GM18498 (cell line): ENCODE results near the gene NAB1.

Experiments used
- ATAC-seq: cut with Tn5 transposase; IDR thresholded peaks from one replicate; pipeline ENCODE4 v1.9.1; 2021; ENCODE audit warnings: mild to moderate bottlenecking, moderate library complexity; ENCODE audit not compliant: unreplicated experiment

The NAB1 gene

DNA sequence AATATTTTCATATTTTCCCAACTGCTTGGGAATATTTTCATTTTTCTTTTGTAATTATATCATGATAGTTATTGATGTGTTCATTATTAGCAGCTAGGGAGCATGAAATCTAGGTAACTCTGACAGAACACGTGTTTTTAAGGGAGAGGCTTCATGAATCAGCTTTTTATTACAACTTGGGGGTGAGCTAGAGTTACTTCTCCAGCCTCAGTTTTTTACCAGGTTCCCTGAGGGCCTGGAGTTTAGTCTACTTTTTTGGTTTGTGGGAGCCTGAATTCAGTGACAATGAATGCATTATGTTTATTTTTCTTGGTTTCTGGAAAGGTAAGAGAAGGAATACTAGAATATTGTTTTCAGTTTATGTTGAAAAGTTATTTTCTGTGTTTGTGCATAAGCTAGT is 18.0 kb downstream of the NAB1 start:
- no peak for ATAC-seq

DNA sequence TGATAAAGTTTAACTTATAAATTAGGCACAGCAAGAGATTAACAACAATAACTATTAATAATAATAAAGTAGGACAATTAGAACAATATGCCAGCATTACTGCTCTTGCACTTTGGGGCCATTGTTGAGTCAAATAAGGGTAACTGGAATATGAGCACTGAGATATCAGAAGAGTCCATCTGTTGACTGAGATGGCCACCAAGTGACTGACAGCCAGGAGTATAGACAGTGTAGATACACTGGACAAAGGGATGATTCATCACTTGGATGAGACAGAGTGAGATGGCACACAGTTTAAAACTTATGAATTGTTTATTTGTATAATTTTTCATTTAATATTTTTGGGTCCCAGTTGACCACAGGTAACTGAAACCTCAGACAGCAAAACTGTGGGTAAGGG is 20.0 kb downstream of the NAB1 start:
- ATAC-seq, result no peak

DNA sequence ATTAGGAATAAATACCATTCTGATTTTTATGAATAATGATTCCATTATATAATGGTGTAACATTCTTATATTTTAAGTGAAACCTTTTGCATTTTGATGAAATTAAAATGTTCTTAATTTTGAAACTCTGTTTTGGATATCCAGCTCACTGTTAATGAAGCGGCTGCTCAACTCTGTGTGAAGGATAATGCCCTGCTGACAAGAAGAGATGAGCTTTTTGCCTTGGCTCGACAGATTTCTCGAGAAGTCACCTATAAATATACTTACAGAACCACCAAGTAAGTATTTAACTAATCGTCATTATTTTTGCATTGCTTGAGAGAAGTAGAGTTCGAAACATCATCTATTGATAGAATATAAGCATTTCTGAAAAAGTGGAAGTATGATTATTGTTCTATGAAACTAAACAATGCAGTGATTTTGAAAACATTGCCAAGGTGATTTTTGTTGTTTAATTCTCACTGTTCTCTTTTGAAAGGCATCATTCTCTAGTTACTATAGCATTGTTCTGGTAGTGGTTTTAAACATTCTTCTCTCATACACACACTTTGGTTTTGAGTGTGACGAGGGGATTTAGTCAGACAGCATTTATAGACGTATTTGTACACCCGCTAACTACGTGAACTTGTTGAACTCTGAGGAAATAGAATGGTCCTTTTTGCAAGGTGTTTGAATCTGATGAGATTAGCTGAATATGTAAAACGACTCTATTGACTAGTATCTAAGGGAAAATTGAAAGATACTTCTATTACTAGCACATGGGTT is 21.5 kb downstream of the NAB1 start:
- ATAC-seq, result no peak

DNA sequence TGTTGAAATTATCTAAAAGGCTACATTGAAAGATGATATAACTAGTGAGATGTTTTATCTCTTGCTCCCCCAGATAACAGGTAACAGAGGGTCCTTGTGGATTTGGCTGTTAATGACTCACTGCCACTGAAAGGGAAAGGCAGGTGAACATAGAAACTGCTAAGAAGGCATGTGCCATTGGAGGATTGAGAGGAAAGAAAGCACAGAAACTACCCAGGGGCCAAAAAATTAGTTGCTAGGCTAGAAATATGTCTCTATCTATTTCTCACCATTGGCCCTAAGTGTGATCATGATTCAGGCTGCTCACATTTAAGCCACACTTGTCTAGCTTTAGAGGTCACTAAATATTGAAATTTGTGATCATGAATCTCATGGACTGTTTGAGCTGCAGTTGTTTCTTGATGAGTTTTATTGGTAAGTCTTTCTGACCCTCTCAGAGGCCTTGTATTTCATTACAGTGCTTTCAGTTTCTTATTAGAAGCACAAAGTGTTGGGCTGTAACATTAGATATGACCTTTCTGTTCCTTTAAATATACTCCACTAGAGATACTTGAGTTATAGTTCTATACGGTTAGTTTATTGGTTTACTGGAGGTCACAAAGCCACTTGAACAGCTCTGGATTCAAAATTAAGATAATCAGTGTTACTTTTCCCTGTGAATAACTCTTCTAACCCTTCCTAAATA is 26.2 kb downstream of the NAB1 start:
- peak; percentile 63 for ATAC-seq

DNA sequence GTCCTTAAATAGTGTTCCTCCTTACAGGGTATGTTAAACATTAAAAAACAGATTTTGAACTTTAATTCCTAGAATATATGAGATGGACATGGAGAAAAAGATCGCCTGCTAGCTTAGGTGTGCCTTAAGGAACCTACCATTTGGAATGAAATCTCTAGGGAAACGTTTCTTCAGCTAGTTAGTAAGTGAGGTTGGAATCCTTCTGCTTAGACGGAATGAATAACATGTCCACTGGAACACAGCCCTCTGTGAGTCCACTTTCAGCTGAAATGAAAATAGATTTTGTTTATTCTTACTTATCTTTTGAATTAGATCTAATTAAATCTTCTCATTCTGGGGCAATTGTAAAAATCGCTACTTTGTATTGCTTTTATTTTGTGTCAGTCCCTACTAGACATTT is 28.4 kb downstream of the NAB1 start:
- ATAC-seq, result no peak

DNA sequence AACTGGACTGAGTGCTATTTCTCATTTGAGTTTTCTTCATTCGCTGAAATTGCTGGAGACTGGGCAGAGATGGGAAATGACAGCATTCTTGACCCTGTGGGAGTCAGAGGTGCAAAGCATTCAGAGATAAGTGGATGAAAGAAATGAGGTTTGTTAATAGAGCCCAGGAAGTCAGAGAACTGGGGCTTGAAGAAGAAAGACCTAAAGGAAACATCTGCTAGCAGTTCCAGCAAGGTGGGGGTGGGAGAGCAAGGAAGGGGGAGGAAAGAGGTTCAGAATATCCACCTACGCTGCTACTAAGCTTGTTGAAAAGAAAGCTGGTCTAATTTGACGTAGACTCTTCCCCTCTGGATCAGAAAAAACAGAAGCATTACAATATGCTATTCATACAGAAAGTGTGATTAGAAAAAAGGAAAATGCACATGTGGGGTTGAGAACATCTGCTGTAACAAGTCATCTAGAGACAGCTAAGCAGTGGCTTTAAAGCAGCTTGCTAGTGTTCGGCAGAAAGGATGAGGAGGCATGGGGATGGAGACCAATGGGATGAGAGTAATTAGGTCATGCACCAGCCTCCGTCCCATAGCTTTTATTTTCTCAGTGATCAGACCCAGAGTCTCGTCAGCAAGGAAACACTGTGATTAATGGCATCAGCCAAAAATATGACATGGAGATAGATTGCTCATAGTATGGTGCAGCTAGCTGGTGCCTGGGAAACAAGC is 29.7 kb downstream of the NAB1 start:
- peak; percentile 56 for ATAC-seq

DNA sequence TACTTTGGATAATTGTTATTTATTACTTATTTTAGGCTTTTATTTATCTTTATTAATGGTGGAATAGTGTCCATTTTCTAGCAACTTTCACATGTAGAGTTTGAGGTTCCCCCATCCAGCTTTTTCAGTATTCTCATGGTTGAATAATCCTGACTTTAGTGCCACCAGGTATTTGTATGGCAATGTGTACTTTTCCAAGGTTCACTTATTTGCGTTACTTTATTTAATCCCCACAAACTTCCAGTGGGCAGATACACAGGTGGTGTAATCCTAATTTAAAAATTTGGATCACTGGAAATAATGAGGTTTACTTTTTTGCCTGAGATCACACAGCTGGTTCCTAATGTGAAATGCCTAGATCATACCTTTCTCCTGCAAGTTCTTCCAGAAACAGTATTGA is 30.5 kb downstream of the NAB1 start:
- no peak for ATAC-seq

DNA sequence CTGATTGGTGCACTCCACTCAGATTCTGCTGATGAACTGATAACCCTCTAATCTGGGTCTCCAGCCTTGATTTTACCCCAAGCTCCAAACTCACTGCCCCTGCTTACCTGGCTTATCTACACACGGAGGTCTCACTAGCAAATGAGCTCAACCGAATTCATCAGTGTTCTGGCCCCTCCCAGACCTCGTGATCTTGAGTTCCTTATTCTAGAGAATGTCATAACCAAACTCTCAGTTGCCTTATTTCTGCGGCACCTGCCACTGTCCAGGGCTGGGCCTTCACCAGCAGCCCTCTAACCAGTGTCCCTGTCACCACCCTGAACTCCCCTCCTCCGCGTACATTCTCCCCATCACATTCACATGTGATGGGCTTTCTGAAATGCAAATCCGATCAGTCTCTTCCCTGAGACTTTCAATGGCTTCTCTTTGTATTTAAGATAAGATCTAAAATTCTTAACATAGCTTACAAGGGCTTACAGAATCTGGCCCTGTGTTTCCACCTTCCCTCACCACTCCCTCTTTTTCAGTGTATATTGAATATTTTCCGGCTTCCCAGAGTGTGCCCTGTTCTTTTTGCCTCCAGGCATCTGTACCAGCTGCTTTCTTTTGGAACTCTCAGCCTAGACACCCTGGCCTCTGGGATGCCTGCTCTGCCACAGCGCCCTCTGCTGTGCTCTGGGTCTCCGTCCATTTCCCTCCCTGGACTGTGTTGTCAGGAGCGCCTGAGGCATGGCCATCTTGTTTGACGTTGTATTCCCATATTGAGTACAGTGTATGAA is 31.1 kb downstream of the NAB1 start:
- peak; percentile 53 for ATAC-seq

DNA sequence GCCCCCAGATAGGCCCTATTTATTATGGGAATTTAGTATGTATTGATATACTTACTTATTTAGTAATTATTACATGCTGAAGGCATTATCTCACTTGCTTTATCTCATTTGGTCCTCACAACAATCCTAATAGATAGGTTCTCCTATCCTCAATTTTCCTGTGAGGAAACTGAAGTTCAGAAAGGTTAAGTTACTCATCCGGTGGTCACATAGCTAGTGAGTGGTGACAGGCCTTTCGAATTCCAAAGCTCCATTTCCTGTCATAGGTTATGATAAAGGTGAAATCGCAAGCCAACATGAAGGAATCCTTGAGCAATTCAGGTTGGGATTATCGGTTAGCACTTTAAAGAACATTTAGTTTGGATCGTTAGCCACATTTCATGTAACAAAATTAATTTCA is 33.3 kb downstream of the NAB1 start:
- ATAC-seq, result no peak

DNA sequence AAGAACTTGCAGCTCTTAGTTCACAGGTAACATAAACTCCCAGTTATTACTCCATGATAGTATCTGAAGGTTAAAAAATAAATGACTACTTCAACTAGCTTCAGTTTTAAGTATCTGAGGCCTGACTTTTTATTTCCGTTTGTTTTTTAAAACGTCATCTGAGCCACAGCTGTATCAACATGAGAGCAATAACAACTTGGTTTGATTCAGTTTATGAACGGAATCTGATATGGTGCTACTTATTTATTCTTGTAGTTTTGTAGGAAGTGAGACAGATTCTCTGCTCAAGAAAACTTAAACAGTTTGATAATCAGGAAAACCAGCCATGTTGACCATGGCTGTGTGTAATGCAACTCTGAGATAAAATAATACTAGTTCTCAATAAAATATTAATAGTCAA is 34.9 kb downstream of the NAB1 start:
- no peak for ATAC-seq

DNA sequence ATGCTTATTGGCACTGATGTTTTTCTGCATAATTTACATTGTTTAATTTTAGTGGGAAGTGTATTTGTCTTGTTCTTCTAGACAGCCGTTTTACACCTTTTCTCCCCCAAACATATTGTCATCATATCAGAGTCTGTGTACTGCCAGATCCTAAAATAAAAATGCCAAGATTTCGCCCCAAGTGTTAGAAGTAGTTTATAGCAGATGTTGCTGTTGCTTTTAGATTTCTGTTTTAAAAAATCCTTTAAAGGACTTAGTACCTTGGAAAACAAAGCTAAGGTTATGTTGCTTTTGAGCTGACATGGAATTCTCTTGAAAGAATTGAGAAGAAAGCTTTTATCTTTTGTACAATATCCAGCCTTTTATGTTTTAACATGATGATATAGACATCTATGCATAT is 36.0 kb downstream of the NAB1 start:
- ATAC-seq, result no peak

DNA sequence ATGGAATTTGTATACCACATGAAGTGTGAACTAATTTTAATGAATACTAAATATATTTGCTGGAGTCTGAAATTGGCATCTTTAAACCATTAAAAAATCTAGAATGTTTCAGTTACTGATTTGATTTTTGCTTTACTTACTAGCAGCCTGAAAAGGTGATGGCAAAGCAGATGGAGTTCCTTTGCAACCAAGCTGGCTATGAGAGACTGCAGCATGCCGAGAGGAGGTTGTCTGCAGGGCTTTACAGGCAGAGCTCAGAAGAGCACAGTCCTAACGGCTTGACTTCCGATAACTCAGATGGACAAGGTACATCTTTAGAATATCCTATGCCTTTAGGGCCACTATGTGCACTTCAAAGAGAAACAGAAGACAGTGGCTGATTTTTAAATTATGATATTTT is 36.5 kb downstream of the NAB1 start:
- ATAC-seq, result no peak

DNA sequence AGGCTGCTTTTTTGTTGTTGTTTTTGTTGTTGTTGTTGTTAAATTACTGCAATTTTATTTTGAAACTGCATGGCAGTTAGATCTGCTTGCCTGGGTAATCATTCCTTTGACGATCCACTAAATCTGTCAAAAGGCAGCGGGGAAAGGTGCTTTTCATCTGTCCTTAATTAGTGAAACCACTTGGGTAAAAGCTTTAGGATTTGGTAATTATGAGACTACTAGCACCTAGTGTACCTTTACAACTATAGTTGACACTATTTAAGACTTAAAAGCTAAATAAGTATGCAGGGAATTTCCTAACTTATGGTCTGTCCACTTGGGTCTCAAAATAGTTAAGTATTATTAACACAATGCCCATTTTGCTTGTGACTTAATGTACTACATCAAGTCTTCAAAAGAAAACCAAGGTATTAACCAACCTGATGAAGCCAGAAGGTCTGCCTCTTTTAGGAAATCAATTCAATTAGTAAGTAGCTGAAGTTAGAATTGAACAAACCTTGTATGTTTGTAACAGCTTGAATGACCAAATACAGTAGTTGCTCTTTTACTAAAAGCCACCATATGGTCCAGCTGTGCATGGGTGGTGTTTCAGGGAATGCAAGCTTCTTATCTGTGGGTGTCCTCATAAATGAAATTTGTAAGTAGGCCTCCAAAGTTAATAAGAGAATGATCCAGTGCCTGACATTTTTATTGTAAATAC is 44.8 kb downstream of the NAB1 start:
- no peak for ATAC-seq

DNA sequence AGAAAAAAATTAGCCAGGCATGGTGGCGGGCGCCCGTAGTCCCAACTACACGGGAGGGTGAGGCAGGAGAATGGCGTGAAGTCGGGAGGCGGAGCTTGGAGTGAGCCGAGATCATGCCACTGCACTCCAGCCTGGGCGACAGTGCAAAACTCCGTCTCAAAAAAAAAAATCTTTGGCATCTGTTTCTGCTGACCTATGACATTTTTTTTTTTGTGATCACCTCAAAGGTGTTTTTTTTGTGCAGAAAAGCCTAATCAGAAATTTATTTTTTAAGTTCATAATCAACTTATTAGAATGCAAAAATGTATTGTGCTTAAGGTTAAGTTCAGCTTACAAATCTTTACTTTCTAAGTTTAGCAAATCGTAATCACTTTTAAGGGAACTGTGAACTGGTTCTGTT is 45.6 kb downstream of the NAB1 start:
- ATAC-seq, result no peak

DNA sequence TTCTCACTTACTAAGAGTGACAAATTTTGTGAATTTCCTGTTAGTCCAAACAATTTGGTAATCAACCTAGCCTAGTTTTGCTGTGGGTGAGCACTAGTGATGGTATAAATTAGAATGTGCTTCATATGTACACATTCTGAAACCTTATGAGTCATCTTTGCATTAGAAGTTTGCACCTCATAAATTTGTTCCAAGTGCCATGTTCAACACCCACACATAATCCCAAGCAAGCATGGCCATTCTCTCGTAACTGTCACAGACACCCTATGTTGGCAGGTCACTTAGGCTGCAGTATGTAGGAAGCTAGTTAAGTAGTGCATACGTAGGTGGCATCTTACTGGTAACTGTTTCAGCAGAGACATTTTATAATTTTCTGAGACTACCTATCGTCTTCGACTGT is 46.9 kb downstream of the NAB1 start:
- peak; percentile 58 for ATAC-seq

DNA sequence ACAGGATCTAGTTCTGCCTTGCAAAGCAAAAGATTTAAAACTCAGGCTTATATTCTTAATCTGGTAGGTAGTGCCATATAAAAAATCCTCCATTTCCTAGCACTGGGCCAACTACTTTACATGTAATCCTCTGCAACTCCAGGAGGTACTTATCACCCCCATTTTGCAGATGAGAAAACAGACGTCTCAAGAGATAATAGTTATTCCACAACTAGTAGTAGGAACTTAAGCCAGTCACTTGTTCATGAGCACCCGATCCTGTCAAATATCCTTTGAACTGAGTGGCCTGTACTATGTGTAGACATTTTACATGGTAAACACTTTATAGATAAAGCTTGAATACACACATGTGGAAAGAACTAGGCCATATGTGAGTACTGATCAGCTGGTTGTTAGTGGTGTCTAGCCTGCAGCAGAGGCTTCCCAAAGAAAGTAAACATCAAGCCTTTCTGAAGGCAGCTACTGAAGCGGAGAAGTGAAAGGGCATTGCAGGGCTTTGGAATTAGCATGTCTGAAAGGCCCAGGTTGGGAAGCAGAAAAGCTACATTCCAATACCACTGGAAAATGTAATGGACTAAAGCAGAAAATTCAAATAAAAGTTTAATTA is 48.0 kb downstream of the NAB1 start:
- ATAC-seq, result no peak

DNA sequence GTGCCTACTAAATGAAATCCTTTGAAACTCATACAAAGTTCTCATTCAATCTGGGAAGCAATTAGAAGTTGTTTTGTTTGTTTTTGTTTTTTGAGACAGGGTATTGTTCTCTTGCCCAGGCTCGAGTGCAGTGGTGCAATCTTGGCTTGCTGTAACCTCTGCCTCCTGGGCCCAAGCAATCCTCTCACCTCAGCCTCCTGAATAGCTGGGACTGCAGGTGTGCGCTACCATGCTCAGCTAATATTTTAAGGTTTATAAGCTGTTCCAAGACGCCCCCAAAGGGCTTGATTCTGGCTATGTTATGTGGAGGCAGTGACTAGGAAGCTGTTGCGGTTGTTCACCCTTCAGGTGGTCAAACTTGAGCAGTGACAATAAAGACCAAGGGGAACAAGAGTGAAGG is 48.5 kb downstream of the NAB1 start:
- no peak for ATAC-seq

DNA sequence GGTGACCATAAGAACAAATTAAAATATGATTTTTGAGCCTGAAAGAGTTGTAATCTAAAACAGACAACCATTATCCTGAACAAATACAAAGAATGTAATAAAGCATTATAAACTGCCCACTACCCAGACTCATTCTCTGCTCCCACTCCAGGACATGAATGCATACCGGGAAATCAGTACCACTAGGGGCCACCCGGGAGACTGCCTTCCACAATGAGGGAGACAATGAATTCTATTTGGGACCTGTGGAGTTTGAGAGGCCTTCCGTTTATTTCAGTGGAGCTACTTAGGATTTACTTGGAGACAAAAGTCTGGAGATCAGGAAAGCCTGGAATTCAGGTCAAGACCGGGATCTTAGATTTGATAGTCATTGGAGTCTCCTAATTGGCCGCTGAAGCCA is 50.0 kb downstream of the NAB1 start:
- ATAC-seq, result no peak

DNA sequence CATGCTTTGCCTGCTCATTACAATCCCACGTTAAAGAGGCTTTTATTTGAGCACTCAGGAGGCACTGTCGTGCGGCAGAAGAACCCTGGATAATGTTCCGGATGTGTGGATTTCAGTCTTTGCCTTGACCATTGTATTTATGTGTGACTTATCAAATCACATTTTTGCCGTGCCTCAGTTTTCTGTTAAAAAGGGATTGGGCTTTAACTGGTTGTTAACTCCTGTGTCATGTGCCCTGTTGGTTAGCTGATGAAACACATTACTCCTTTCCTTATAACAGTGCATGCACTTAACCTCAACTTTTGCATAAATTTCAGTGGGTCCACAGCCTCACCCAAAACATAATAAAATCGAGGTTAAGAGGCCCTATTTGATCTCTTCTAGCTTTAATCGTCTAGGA is 52.7 kb downstream of the NAB1 start:
- peak; percentile 82 for ATAC-seq

DNA sequence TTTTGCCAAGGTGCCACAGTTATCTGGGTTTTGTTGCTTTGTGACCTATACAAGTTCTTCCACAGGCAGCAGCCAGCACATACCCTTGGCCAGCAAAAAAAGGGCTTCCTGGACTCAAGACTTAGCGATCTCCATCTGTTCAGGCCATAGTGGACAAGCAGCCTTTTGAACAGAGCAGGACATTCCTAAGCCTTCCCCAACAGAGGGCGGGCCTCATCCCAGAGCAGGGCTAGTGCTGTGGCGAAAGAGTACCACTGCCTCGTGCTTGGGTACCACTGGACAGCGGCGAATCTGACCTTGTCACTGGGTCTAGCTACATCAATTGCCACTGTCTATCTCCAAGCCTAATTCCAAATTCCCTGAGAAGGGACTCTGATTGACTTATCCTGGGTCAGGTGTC is 56.4 kb downstream of the NAB1 start:
- ATAC-seq, result no peak
